ENCODE measurements around the gene P2RX5. TPM values are rescaled to one million over a fixed set of nuclear protein-coding genes. Genes with fewer than 3 reads are reported as not detected.

P2RX5 gene
- total RNA-seq, 1 donor from 2014 or later = 1.8 TPM

DNA sequence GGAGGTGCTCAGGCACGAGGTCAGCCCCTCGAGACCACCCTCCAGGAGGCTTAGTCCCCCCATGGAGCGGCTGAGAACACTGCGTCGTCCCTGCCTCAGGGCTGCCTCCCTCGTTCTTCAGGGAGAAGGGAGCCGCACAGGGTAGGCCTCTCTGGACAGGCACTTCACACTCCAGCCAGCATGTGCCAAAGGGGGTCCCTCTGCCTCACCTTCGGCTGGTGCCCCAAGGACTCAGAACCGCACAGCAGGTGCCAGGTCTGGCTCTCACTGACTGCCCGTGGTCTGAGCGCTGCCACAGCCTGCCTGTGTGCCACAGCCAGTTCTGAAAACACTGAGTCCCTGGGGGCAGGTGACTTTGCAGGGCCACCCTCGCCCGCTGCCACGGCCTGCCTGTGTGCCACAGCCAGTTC, 7.1 kb downstream of the P2RX5 start:
- intact Hi-C loops (cut with DNase I) = no loop called here
- peak; percentile 42 for ATAC-seq
- no peak for DNase-seq (ENCODE audit: low spot score)

DNA sequence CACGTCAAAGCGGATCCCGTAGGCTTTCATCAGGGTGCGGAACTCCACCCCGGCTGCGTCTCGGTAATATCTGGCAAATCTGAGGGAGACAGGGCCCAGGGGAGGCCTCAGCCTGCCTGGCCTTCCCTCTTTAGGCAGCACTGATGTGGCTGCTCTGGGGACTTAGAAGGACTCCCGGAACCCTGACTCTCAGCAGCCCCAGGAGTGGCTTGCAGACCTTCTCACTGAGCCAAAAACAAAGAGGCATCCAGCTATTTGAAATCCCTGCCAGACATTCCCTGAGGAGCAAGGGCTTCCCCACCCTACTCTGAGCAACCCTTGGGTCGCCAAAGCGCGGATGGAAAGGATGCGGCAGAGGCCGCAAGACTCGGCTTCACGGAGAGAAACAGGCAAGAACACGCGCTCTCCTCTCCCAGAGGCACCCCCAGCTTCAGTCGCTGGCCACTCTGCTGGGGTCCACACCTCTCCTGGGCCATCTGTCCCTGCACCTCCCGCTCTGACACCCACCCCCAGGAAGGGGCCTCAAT, 7.9 kb downstream of the P2RX5 start:
- intact Hi-C loops (cut with DNase I) = no loop called here
- DNase-seq (ENCODE audit: low spot score) = no peak
- ATAC-seq = no peak

DNA sequence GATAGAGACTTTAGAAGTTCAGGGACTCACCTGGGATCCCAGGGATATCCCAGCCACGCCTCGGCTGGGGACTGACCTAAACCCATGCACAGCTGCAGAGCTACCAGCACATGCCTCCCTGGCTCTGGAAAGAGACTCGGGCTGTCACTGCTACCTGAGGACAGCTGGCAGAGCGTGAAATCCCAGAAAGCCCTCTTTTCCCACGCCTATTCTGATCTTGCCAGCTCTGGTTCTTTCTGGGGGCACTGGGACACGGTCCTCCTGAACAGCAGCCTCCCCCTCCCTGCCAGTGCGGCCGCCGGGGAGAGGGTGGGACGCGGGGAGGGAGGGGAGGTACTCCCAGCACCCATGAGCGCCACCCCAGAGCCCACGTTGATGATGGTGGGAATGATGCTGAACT, 10.8 kb downstream of the P2RX5 start:
- intact Hi-C loops (cut with DNase I) = no loop called here

GRCh38 chr17:3683054-3683511, 12.9 kb downstream of the P2RX5 start:
- intact Hi-C loops (cut with DNase I) = no loop called here
- ATAC-seq = peak; percentile 71
- DNase-seq (ENCODE audit: low spot score) = no peak

More for the DNA sequence above, 10.8 kb downstream of the P2RX5 start:
- no peak for ATAC-seq
- no peak for DNase-seq (ENCODE audit: low spot score)

GRCh38 chr17:3682033-3682432, 13.9 kb downstream of the P2RX5 start:
- intact Hi-C loops (cut with DNase I) = no loop called here
- DNase-seq (ENCODE audit: low spot score) (no peak), ATAC-seq (no peak)

DNA sequence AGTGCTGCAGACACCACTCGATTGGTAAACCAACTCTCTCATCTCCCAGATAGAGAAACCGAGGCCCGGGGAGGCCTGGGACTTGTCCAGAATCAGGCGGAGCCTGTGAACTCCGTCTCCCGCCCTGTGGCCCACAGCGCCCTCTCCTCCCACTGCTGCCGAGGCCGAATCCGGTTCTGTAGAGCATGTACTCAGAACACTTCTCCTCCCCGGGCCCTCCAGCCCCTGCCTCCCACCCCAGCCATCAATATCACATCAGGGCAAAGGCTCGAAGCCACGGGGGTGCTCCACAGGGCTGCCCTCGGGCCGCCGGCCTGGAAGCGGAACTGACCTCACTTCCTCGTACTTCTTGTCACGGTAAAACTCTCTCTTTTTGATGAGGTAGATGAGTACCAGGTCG, 14.4 kb downstream of the P2RX5 start:
- DNase-seq (ENCODE audit: low spot score) = no peak
- ATAC-seq = no peak
- intact Hi-C loops (cut with DNase I) = no loop called here

DNA sequence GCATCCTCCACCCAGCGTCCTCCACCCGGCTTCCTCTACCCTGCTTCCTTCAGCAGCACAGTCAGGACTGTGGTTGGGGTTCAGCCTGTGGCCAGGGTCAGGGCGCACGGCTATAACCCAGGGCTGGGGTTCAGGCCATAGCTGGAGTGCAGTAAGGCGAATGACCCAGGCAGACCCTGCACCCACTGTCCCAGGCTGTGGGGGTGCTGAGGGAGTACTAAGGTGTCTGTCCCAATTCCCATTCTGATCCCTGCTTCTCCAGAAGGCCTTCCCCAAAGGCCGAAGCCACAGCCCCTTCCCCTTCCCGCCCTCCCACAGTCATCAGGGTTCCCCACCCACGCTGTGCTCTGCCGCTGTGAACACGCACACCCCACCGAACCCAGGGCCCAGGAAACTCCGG, 14.9 kb downstream of the P2RX5 start:
- ATAC-seq (no peak), DNase-seq (ENCODE audit: low spot score) (no peak)
- intact Hi-C loops (cut with DNase I) = no loop called here

GRCh38 chr17:3679531-3680126, 16.3 kb downstream of the P2RX5 start:
- DNase-seq (ENCODE audit: low spot score) = no peak
- intact Hi-C loops (cut with DNase I) = no loop called here
- ATAC-seq = no peak

GRCh38 chr17:3678821-3679530, 17.0 kb downstream of the P2RX5 start:
- DNase-seq (ENCODE audit: low spot score) (no peak), ATAC-seq (peak; percentile 9)
- intact Hi-C loops (cut with DNase I) = no loop called here

GRCh38 chr17:3678095-3678820, 17.7 kb downstream of the P2RX5 start:
- ATAC-seq (no peak), DNase-seq (ENCODE audit: low spot score) (no peak)
- intact Hi-C loops (cut with DNase I) = no loop called here

DNA sequence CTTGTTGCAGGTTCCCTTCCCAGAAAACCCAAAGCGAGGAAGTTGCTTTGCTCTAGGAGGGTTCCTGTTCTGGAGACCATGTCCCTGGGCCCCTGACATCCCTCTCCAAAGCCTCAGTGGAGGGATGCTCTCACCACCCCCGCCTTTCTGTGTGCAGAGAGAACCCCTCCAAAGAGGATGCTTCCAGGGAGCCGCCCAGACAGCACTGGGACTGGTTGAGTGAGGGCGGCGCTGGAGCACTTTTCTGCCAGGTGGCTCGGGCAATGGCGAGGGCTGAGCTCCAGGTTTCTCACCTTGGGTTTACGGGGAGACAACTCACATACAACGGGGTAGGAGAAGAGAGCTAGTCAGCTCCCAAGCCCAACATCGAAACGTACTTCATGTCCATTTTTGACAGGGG, 20.1 kb downstream of the P2RX5 start:
- DNase-seq (ENCODE audit: low spot score) = no peak
- intact Hi-C loops (cut with DNase I) = no loop called here
- ATAC-seq = no peak

DNA sequence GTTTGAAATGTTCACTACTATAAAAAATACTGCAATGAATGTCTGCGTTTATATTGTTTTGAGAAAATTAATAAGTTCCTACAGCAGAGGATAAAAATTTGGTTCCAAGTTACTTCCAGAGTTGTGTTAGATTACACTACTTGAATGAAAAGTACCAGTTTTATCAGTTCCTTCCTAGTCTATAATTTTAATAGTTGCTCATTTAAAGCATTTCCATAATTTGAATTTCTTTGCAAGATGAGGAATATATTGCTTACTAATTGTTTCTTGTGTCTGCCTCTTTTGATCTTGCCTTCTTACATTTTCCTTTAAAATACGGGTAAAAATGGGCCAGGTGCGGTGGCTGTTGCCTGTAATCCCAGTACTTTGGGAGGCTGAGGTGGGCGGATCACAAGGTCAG, 23.4 kb downstream of the P2RX5 start:
- DNase-seq (ENCODE audit: low spot score) = no peak
- intact Hi-C loops (cut with DNase I) = no loop called here

GRCh38 chr17:3669548-3669947, 26.4 kb downstream of the P2RX5 start:
- intact Hi-C loops (cut with DNase I) = no loop called here
- no peak for ATAC-seq

More for the DNA sequence above, 23.4 kb downstream of the P2RX5 start:
- ATAC-seq = no peak

GRCh38 chr17:3669085-3669347, 26.9 kb downstream of the P2RX5 start:
- intact Hi-C loops (cut with DNase I) = no loop called here
- ATAC-seq (no peak), DNase-seq (ENCODE audit: low spot score) (no peak)

More at GRCh38 chr17:3669548-3669947, 26.4 kb downstream of the P2RX5 start:
- no peak for DNase-seq (ENCODE audit: low spot score)

DNA sequence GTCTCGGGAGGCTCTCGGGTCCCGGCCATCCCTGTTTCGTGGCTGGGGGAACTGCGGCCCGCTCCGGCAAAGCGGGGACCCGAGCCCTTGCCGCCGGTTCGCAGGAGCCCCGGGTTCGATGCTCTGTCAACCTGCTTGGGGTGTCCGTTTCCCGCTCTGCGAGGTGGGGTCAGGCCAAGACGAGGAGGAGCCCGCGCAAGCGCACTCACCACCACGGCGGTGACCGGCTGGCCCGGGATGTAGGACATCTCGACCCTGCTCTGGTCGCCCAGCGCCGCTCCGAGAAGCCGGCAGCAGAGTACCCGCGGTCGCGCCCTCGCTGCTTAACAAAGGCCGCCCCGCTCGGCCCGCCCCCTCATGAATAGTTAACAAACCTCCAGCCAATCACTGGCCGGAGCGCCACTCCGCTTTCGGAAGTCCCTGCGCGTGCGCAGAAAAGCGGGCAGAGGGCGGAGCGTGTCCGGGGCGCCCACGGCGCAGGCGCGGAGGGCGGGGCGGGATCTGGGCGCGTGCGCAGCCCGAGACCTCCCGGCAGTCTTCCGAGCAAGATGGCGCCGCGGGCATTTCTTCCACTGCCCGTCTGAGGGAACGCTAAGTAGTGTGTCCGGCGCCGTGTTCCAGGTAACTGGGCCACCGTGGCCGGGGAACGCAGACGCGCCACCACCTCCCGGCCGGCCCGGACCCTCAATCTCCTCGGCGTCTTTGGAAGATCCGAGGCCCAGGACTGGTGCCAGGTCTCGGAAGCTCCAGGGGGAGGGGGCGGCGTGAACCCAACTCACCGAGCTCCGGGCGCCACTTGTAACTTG, 27.5 kb downstream of the P2RX5 start, which contains the start of the genes EMC6 and TAX1BP3:
EMC6 (plus strand) TSS at position 534 of the 806 bp plus-strand sequence. CDS start 335 bp downstream, outside the sequence.
TAX1BP3 (minus strand) TSS at position 300 of the 806 bp plus-strand sequence; CDS start at position 248, 52 bp downstream.
- DNase-seq (ENCODE audit: low spot score) = peak; percentile 99
- ATAC-seq = peak; percentile 97
- intact Hi-C loops (cut with DNase I) = no loop called here

DNA sequence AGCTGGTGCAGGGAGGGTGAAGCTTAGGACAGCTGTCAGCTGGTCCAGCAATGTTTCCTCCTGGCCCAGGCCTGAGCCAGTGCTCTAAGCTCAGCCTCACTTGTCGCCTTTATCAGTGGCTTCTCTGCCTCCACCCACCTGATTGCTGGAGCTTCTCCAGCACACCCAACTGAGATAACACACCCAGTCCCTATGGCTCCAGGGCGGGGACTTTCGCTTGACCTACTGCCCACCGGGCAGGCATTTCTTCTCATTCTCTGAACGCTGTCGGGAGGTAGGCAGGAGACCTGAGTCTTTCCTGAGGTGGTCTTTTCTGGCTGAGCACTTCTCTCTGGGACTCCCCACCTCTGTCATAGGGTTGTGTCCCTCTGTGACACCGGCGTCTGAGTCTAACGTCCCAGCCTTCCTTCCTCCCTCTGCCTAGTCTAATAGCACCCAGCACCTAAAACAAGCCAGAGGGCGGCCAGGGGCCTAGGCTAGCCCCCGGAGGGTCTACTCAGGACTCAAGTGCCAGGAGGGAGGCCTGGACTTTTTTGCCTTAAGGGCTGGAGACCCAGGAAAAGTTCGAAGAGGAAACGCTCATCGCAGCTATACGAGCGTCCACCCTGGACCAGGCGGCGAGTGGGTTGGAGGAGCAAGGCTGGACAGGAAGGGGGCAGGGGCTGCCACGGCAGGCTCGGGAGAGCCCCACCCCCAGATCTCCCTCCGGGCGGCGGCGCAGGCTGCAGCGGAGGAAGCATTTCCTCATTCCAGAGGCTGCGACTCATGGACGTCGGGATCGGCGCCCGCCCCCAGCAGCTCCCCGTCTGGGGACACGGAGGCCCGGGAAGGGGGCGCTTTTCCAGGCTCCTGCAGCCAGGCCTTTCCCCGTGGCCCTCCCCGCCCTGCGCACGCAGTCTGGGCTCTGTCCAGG, 28.3 kb downstream of the P2RX5 start:
- intact Hi-C loops (cut with DNase I) = no loop called here
- DNase-seq (ENCODE audit: low spot score) = peak; percentile 94
- ATAC-seq = peak; percentile 89

DNA sequence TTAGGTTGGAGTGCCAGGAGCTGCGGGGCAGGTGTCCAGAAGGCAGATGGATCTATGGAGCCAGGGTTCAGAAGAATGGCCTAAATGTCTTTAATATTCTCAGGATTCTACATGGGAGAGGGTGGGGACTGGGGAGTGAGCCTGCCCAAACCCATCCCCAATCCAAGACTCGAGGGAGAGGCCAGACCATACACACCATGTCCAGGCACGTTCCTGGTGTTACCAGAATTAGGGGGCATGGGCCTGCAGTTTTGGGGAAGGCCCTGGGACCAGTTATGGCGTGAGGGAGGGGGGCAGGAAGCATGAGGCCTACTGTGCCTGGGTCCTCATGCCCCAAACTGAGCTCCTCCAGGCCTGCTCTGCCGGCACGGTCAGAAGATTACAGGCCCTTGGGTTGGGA, 29.4 kb downstream of the P2RX5 start:
- ATAC-seq (no peak), DNase-seq (ENCODE audit: low spot score) (no peak)
- intact Hi-C loops (cut with DNase I) = no loop called here

DNA sequence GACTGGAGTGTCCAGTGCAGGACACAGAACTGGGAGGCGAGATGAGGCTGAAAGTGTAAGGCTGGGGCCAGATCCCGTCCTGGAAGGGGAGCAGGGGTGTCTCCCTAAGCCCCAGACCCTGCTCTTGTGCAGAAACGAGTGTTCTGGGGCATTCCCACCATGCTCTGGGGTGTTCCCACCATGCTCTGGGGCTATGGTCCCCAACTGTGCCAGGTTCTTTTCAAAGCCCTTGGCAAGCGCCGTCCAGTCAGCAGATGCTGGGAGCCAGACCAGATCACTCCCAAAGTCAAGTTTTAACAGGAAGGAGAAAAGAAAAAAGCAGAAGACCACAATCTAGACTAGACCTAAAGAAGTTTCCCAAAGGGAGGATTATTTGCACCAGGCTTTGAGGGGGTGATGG, 30.1 kb downstream of the P2RX5 start:
- ATAC-seq = no peak
- DNase-seq (ENCODE audit: low spot score) = no peak
- intact Hi-C loops (cut with DNase I) = no loop called here
